Measurements from ENCODE around the gene PRDX4. TPM values are rescaled to one million over a fixed set of nuclear protein-coding genes. Genes with fewer than 3 reads are reported as not detected.

The PRDX4 gene
- total and polyA plus RNA-seq, 2 of the 8 experiments (the other 6 are each of a cell fraction or from before 2014, with no cell fraction given) = 130 TPM

- WGBS, 2 experiments (ENCODE audit: extremely low coverage in 1 of 2, insufficient coverage in 1 of 2, insufficient read length in 1 of 2, insufficient replicate concordance in 2 of 2, low coverage in 1 of 2, low lambda C conversion rate in 2 of 2, missing lambda C conversion rate in 1 of 2) = 94% methylated on average over 5 of the region's 6 CpGs; no CpG with 5 or more reads in 1 of the 2 experiments
- Histone ChIP-seq H3K79me1 (ENCODE audit: low read depth, low read length) (no peaks in the 10 kb centered on the region), H2BK20ac (ENCODE audit: low read length) (no peak overlapping the region), H3K14ac (ENCODE audit: insufficient read length) (no peak overlapping the region), H3K4ac (replicated peaks; ENCODE audit: insufficient read length, low read depth, low read length) (no peak overlapping the region), H3K23me2 (ENCODE audit: low read depth, low read length) (no peaks in the 10 kb centered on the region), H2BK5ac (ENCODE audit: low read depth, low read length) (no peak overlapping the region), H2BK120ac (replicated peaks; ENCODE audit: low read depth, low read length) (no peak overlapping the region), H3K79me2 (ENCODE audit: control insufficient read depth in 1 of 2, insufficient read depth in 2 of 2, low read length in 2 of 2) (no peaks in the 10 kb centered on the region), H4K5ac (ENCODE audit: insufficient read length, low read depth, low read length) (no peak overlapping the region), H3K4me2 (ENCODE audit: insufficient read depth in 1 of 2, low read depth in 2 of 2, low read length in 2 of 2) (no peak overlapping the region), H3K27ac (ENCODE audit: low read depth, low read length) (no peak overlapping the region), H2BK15ac (ENCODE audit: low read length) (no peak overlapping the region), H3K23ac (ENCODE audit: insufficient read length) (no peak overlapping the region), H3K9me3 (ENCODE audit: insufficient read depth in 2 of 2, low read depth in 1 of 2, low read length in 1 of 2) (no peaks in the 10 kb centered on the region), H4K20me1 (replicated peaks in 1 of 2; ENCODE audit: control insufficient read depth in 1 of 2, insufficient read depth in 2 of 2, low read length in 2 of 2) (no peaks in the 10 kb centered on the region), H2BK12ac (ENCODE audit: low read depth, low read length) (no peak overlapping the region), H3K36me3 (ENCODE audit: control insufficient read depth in 2 of 4, insufficient read depth in 4 of 4, low read length in 3 of 4) (peaks cover 0 to 16% (median 4%) of the 10 kb centered on the region in 4 experiments; a peak in 3 of 8 replicates), H3K4me1 (replicated peaks in 1 of 4; ENCODE audit: control insufficient read depth in 3 of 4, insufficient read depth in 4 of 4, low read length in 3 of 4) (no peaks in the 10 kb centered on the region), H3K27me3 (replicated peaks in 1 of 4; ENCODE audit: control insufficient read depth in 3 of 4, extremely low read depth in 1 of 4, insufficient read depth in 3 of 4, low read length in 3 of 4) (no peaks in the 10 kb centered on the region), H2AFZ (ENCODE audit: low read length) (no peak overlapping the region), H3K18ac (ENCODE audit: extremely low read depth, low read length) (no peak overlapping the region), H3K56ac (replicated peaks; ENCODE audit: insufficient read length, low read depth, low read length) (no peak overlapping the region), H3K9ac (replicated peaks in 1 of 4; ENCODE audit: extremely low read depth in 1 of 4, low read depth in 3 of 4, low read length in 3 of 4) (no peak overlapping the region), H4K8ac (ENCODE audit: extremely low read depth, insufficient read depth, low read length) (no peak overlapping the region), H4K91ac (replicated peaks; ENCODE audit: insufficient read length, low read length) (no peak overlapping the region), H3K4me3 (ENCODE audit: extremely low read depth in 1 of 4, insufficient read depth in 2 of 4, low read depth in 3 of 4, low read length in 4 of 4) (no peak overlapping the region), H2AK5ac (ENCODE audit: low read depth, low read length) (no peak overlapping the region)
- TF ChIP-seq TCF12 (IDR thresholded peaks at IDR 0.05; ENCODE audit: low read depth, low read length) (no peak), ATF2 (IDR thresholded peaks at IDR 0.05; ENCODE audit: low read length) (no peak)
- no peak for FAIRE-seq
- no peak for DNase-seq (ENCODE audit: low read depth in 1 of 2, low spot score in 2 of 2)
- CTCF ChIA-PET (ENCODE audit: partially characterized antibody) = interaction anchor here (0.5 kb wide), 1 partner anchor 256 kb away, joined by 4 read pairs; no protein-coding TSS in a partner anchor
- POLR2A ChIA-PET (ENCODE audit: partially characterized antibody) = no interaction called here
Observed at GRCh38 chrX:23726191-23726590, 58.9 kb downstream of the PRDX4 start.

Data from H1 (cell line).